HL-60 (cell line): ENCODE data around the gene FARP1.

Experiments
- DNase-seq, 2 experiments: peaks; one replicate each; pipeline ENCODE4 v3.0.0-alpha.2; 2010 to 2020; ENCODE audit warnings: low read depth in 1 of 2, low spot score in 1 of 2
- H3K27ac ChIP-seq: fragments of 250-450 bp; sonication (Bioruptor Pico); replicated peaks from 2 replicates; pipeline ENCODE4 v1.5.1; 2020; ENCODE audit warnings: mild to moderate bottlenecking, moderate library complexity
- H3K27me3 ChIP-seq: fragments of 250-450 bp; sonication (Bioruptor Pico); 2 replicates; pipeline ENCODE4 v1.5.1; 2021; ENCODE audit warnings: mild to moderate bottlenecking, moderate library complexity; ENCODE audit not compliant: insufficient read depth, poor library complexity, severe bottlenecking
- H3K4me3 ChIP-seq: replicated peaks from 2 replicates; pipeline ENCODE4 v1.5.1; 2011; ENCODE audit warnings: mild to moderate bottlenecking, control low read depth, low read length; ENCODE audit not compliant: insufficient read depth
- GABPA ChIP-seq: IDR thresholded peaks from 2 replicates; pipeline ENCODE4 v1.6.1; 2012; ENCODE audit warnings: low read depth
- POLR2AphosphoS5 ChIP-seq: IDR thresholded peaks from 2 replicates; pipeline ENCODE4 v1.6.1; 2012; ENCODE audit warnings: low read depth
- SPI1 ChIP-seq: IDR thresholded peaks from 2 replicates; pipeline ENCODE4 v1.6.1; 2012; ENCODE audit warnings: low read depth, mild to moderate bottlenecking, borderline replicate concordance
- TF ChIP-seq, protein P1 (sequence below): IDR thresholded peaks from 2 replicates; pipeline ENCODE4 v1.6.1; 2012; ENCODE audit warnings: low read depth; ENCODE audit not compliant: insufficient replicate concordance
- TF ChIP-seq, protein P2 (sequence below): IDR thresholded peaks from one replicate; pipeline ENCODE4 v1.5.1; 2011; ENCODE audit warnings: low read length, control low read depth, inconsistent platforms; ENCODE audit not compliant: insufficient read depth

Gene FARP1

DNA sequence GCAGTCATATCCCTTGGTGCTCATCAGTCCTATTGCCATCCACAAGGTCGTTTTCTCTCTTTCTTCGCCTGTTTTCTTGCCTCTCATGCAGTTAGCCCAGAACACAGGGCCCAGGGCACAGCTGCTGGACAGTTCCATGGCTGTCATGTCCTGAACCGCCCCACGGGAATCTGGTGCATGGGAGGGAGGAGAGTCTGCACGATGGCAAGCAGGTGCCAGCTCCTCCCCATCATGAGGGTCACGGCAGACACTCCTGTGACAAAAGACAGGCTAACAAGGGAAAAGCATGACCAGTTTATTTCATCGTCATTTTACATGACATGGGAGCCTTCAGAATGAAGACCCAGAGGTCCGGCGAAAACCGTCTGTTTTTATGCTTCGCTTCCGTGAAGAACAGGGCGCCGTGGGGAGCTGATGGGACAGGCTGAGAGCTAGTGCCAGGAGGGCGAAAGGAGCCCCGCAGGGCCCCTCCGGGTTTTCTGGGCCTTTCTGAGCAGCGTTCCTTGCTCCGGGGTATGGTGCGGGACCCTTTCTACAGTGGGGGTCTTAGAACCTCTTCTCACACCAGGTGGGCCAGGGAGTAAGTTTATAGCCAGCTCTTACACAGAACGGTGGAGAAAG lies 298.3 kb downstream of the FARP1 start:
- Histone ChIP-seq H3K27me3 (no peaks in the 10 kb centered on the region), H3K4me3 (no peak overlapping the region), H3K27ac (no peak overlapping the region)
- no peak for DNase-seq
- TF ChIP-seq GABPA (no peak), SPI1 (no peak), POLR2AphosphoS5 (no peak)
- TF ChIP-seq, protein P1, sequence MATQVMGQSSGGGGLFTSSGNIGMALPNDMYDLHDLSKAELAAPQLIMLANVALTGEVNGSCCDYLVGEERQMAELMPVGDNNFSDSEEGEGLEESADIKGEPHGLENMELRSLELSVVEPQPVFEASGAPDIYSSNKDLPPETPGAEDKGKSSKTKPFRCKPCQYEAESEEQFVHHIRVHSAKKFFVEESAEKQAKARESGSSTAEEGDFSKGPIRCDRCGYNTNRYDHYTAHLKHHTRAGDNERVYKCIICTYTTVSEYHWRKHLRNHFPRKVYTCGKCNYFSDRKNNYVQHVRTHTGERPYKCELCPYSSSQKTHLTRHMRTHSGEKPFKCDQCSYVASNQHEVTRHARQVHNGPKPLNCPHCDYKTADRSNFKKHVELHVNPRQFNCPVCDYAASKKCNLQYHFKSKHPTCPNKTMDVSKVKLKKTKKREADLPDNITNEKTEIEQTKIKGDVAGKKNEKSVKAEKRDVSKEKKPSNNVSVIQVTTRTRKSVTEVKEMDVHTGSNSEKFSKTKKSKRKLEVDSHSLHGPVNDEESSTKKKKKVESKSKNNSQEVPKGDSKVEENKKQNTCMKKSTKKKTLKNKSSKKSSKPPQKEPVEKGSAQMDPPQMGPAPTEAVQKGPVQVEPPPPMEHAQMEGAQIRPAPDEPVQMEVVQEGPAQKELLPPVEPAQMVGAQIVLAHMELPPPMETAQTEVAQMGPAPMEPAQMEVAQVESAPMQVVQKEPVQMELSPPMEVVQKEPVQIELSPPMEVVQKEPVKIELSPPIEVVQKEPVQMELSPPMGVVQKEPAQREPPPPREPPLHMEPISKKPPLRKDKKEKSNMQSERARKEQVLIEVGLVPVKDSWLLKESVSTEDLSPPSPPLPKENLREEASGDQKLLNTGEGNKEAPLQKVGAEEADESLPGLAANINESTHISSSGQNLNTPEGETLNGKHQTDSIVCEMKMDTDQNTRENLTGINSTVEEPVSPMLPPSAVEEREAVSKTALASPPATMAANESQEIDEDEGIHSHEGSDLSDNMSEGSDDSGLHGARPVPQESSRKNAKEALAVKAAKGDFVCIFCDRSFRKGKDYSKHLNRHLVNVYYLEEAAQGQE: no peak
- TF ChIP-seq, protein P2, sequence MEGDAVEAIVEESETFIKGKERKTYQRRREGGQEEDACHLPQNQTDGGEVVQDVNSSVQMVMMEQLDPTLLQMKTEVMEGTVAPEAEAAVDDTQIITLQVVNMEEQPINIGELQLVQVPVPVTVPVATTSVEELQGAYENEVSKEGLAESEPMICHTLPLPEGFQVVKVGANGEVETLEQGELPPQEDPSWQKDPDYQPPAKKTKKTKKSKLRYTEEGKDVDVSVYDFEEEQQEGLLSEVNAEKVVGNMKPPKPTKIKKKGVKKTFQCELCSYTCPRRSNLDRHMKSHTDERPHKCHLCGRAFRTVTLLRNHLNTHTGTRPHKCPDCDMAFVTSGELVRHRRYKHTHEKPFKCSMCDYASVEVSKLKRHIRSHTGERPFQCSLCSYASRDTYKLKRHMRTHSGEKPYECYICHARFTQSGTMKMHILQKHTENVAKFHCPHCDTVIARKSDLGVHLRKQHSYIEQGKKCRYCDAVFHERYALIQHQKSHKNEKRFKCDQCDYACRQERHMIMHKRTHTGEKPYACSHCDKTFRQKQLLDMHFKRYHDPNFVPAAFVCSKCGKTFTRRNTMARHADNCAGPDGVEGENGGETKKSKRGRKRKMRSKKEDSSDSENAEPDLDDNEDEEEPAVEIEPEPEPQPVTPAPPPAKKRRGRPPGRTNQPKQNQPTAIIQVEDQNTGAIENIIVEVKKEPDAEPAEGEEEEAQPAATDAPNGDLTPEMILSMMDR: no peak

DNA sequence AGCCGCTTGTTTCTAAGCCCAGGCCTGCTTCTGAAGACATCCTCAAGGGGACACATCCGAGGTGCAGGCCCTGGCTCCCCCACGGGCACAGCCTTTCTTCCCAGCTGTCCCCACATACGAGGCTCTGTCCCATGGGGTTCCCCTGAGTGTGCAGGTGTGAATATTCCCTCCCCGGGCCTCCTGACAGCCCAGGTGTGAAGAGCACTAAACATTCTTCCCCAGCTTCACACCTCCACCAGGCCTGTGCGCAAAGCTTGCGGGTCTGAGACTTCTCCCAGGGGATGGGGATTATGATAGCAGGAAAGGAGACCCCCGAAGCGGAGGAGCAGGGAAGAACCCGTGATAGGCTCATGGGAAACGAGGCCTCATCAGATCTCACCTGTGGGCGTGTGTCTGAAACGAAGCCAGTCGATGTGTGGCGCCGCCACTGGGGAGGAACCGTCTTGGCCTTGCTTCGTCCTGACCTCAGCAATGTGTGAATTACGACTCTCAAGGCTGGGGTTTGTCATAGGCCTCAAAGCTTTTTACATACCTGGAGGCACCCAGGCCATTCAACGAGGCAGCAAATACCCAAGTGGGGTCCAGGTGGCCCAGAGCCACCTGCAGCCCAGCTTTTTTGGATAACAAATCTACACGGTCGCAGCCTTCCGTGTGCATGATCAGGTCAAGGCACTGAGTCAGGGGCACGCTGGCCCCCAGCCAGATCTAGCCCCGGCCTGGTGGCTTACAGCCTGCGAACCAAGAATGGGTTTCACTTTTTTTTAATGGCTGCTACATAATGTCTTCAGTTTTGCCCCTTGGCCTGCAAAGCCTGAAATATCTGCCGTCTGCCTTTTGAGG lies 299.7 kb downstream of the FARP1 start:
- DNase-seq: no peak
- TF ChIP-seq SPI1: no peak
- TF ChIP-seq, protein P2: no peak
- TF ChIP-seq, protein P1: no peak
- TF ChIP-seq GABPA: no peak
- TF ChIP-seq POLR2AphosphoS5: no peak
- Histone ChIP-seq H3K4me3 (no peak overlapping the region), H3K27me3 (no peaks in the 10 kb centered on the region), H3K27ac (no peak overlapping the region)

DNA sequence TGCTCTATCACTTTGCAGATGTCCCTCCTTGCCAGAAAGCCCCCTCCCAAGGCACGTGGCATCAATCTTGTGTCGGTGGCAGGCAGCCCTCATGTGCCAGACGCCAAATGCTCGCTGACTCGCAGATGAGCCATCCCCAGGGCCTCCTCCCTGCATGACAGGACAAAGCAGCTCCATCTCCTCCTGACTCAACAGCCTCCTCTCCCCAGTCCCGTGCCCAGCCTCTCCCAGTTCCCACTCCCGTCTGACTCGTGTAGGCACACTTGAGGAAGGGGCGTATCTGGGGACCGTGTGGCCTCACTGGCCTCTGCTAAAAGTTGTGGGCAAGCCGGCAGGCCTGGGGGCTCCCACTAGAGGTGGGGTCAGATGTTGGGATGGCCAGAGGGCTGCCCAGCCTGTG lies 300.4 kb downstream of the FARP1 start:
- no peak for DNase-seq
- Histone ChIP-seq H3K27ac (no peak overlapping the region), H3K27me3 (no peaks in the 10 kb centered on the region), H3K4me3 (no peak overlapping the region)
- TF ChIP-seq SPI1 (no peak), GABPA (no peak), POLR2AphosphoS5 (no peak)
- TF ChIP-seq, protein P1: no peak
- TF ChIP-seq, protein P2: no peak
